Ishikawa (cell line): ENCODE measurements around the gene RAD51B.

Experiments
- CEBPB ChIP-seq: IDR thresholded peaks from 2 replicates; pipeline ENCODE4 v1.6.1; 2012
- CREB1 ChIP-seq: IDR thresholded peaks from 2 replicates; pipeline ENCODE4 v1.6.1; 2012; ENCODE audit warnings: low read depth
- EGR1 ChIP-seq: IDR thresholded peaks from 2 replicates; pipeline ENCODE4 v1.6.1; 2012
- EP300 ChIP-seq: IDR thresholded peaks from 2 replicates; pipeline ENCODE4 v1.6.1; 2012; ENCODE audit warnings: borderline replicate concordance
- FOXM1 ChIP-seq: IDR thresholded peaks from 2 replicates; pipeline ENCODE4 v1.6.1; 2012; ENCODE audit warnings: low read depth, borderline replicate concordance
- MAX ChIP-seq: IDR thresholded peaks from 2 replicates; pipeline ENCODE4 v1.6.1; 2012
- NFIC ChIP-seq: IDR thresholded peaks from 2 replicates; pipeline ENCODE4 v1.6.1; 2012
- RAD21 ChIP-seq: IDR thresholded peaks from 2 replicates; pipeline ENCODE4 v1.6.1; 2012; ENCODE audit warnings: low read depth
- REST ChIP-seq: IDR thresholded peaks from 2 replicates; pipeline ENCODE4 v1.6.1; 2012; ENCODE audit warnings: low read depth, mild to moderate bottlenecking
- TAF1 ChIP-seq: IDR thresholded peaks from 2 replicates; pipeline ENCODE4 v1.6.1; 2012; ENCODE audit warnings: low read depth, mild to moderate bottlenecking
- TCF12 ChIP-seq: IDR thresholded peaks from 2 replicates; pipeline ENCODE4 v1.6.1; 2012; ENCODE audit warnings: low read depth
- TEAD4 ChIP-seq: IDR thresholded peaks from 2 replicates; pipeline ENCODE4 v1.6.1; 2012
- USF1 ChIP-seq: IDR thresholded peaks from 2 replicates; pipeline ENCODE4 v1.6.1; 2012
- YY1 ChIP-seq: IDR thresholded peaks from 2 replicates; pipeline ENCODE4 v1.6.1; 2012; ENCODE audit warnings: low read depth
- ZBTB7A ChIP-seq: IDR thresholded peaks from 2 replicates; pipeline ENCODE4 v1.6.1; 2012; ENCODE audit warnings: low read depth

RAD51B gene

GRCh38 chr14:68607081-68607866, 787.7 kb downstream of the RAD51B start:
- TF ChIP-seq EGR1 (no peak), TAF1 (no peak), MAX (no peak), YY1 (no peak), TEAD4 (no peak), FOXM1 (no peak), USF1 (no peak), ZBTB7A (no peak), CEBPB (no peak), RAD21 (no peak), EP300 (no peak), TCF12 (no peak)

GRCh38 chr14:68607867-68608573, 788.4 kb downstream of the RAD51B start:
- TF ChIP-seq ZBTB7A (no peak), EGR1 (no peak)

- TF ChIP-seq YY1 (no peak), EP300 (no peak), FOXM1 (no peak), CEBPB (no peak), MAX (no peak), CREB1 (no peak), REST (no peak), TCF12 (no peak), TAF1 (no peak), ZBTB7A (no peak), EGR1 (no peak), USF1 (no peak), NFIC (no peak), RAD21 (no peak), TEAD4 (no peak)
These were observed 789.0 kb downstream of the RAD51B start for GRCh38 chr14:68608574-68608962.

GRCh38 chr14:68609012-68609411, 789.4 kb downstream of the RAD51B start:
- no peak for TF ChIP-seq CREB1
- TF ChIP-seq MAX, result no peak
- no peak for TF ChIP-seq EGR1
- TF ChIP-seq NFIC, result no peak
- no peak for TF ChIP-seq EP300
- TF ChIP-seq USF1, result no peak
- no peak for TF ChIP-seq TCF12
- no peak for TF ChIP-seq RAD21
- TF ChIP-seq FOXM1, result no peak

- TF ChIP-seq YY1, result no peak
- TF ChIP-seq REST, result no peak
- TF ChIP-seq CREB1, result no peak
- TF ChIP-seq MAX, result no peak
- TF ChIP-seq EP300, result no peak
- TF ChIP-seq USF1, result no peak
These were observed 790.7 kb downstream of the RAD51B start for GRCh38 chr14:68610251-68610793.
